Anterior cingulate cortex (tissue), 58 donors: ENCODE measurements around the gene MEF2C.

Experiments used
- DNase-seq, 58 donors: peaks; one replicate each; lab custom pipeline; 2025; lab: John Stamatoyannopoulos, UW

Gene MEF2C

DNA sequence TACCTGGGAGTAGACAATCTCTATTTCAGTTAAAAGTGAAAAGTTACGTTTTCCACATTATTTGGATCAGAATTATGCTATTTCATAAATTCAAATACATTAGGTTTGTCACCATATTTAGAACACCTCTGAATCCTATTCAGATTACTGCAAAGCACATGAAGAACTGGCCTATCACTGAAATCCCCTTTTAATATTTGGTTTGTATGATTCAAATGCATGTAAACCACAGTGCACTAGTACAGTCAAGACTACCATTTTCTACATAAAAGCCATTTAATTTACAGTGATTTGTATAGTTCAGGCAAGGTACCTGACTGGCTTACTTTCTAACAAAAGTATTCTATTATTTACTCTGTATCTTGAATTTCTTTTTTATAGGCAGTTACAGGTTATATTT is 212.5 kb downstream of the MEF2C start:
- no peak for DNase-seq

DNA sequence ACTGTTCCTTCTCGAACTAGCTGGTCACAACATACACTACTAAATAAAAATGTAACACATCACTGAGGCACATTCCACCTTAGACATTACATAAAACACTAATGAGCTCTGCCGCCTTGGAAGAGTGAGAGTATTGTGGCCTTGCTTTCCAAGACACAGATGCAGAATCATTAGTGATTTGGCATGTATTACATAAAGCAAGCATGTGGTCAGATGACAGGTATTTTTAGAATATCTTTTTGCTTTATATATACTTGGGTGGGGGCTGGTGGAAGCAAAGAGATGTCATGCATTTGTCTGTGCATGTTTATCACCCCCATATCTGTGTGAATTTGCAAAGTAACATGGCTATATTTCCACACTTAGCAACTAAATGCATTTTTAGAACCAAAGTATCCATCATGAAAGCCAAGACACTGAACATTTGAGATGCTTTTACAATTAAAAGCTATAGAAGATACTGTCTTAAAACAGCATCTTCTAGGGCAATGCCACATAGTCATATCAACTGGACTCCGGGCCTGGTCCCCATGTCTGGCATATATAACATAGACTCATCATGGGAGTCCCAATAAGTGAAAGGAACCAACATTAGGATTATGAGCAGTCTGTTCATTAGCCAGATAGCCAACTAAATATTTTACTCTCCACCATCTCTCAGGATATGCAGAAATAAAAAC is 213.5 kb downstream of the MEF2C start:
- DNase-seq: no peak

- DNase-seq: peak in 17 of 58 donors; percentile 20 to 77 (median 55)
Measured at GRCh38 chr5:88667496-88668201, 215.3 kb downstream of the MEF2C start.
